HEK293 (cell line): ENCODE measurements around the gene CABLES2.

Experiments used
- CTCF ChIA-PET: fragments of 350-600 bp; formaldehyde crosslinking; extraction: SDS; loops from one replicate; lab custom pipeline; 2021; ENCODE audit warnings: antibody characterized with exemption; lab: Yijun Ruan, JAX
- POLR2A ChIA-PET: fragments of 300-600 bp; formaldehyde crosslinking; extraction: SDS; loops from one replicate; lab custom pipeline; 2020; ENCODE audit warnings: antibody characterized with exemption, inconsistent platforms; lab: Yijun Ruan, JAX
- H3K27ac ChIP-seq: fragments of 200-500 bp; sonication (Bioruptor generic); 2 replicates; pipeline ENCODE4 v1.5.1; 2014; ENCODE audit warnings: low read depth, low read length, control low read depth, inconsistent platforms; ENCODE audit errors: extremely low read depth
- H3K36me3 ChIP-seq, 2 experiments: fragments of 200-500 bp in 1 of 2; sonication (Bioruptor generic) in 1 of 2; 1 replicate in 1 of 2; 2 replicates in 1 of 2; pipeline ENCODE4 v1.5.1; 2014 to 2017; ENCODE audit warnings: inconsistent platforms in 2 of 2, low read length in 2 of 2; ENCODE audit not compliant: control insufficient read depth in 2 of 2, insufficient read depth in 1 of 2
- H3K4me1 ChIP-seq: fragments of 200-500 bp; sonication (Bioruptor generic); 2 replicates; pipeline ENCODE4 v1.5.1; 2014; ENCODE audit warnings: mild to moderate bottlenecking, low read length, inconsistent platforms; ENCODE audit not compliant: control insufficient read depth, insufficient read depth
- H3K4me3 ChIP-seq: 2 replicates; pipeline ENCODE4 v1.5.1; 2011; ENCODE audit warnings: low read depth, mild to moderate bottlenecking, control low read depth, low read length, moderate library complexity
- H3K9me3 ChIP-seq: fragments of 200-500 bp; sonication (Bioruptor generic); 2 replicates; pipeline ENCODE4 v1.5.1; 2014; ENCODE audit warnings: low read depth, low read length, inconsistent platforms; ENCODE audit not compliant: control insufficient read depth, insufficient read depth
- BCL11A ChIP-seq: fragments of 450-650 bp; formaldehyde crosslinking; IDR thresholded peaks from 2 replicates; pipeline ENCODE4 v1.5.1; 2016; ENCODE audit warnings: low read depth, missing biosample characterization, missing genetic modification characterization
- GLI2 ChIP-seq: fragments of 450-650 bp; formaldehyde crosslinking; IDR thresholded peaks from 2 replicates; pipeline ENCODE4; 2017; ENCODE audit warnings: missing biosample characterization, missing genetic modification characterization, low read depth, borderline replicate concordance
- KLF10 ChIP-seq: fragments of 450-650 bp; IDR thresholded peaks from 2 replicates; pipeline ENCODE4 v1.5.1; 2018; ENCODE audit warnings: missing biosample characterization, mild to moderate bottlenecking, missing genetic modification characterization
- SETDB1 ChIP-seq: IDR thresholded peaks from one replicate; pipeline ENCODE4 v1.6.1; 2017; ENCODE audit warnings: mild to moderate bottlenecking, low read length, moderate library complexity, mixed read lengths; ENCODE audit not compliant: insufficient read length
- ZBTB21 ChIP-seq: fragments of 450-650 bp; formaldehyde crosslinking; IDR thresholded peaks from 2 replicates; pipeline ENCODE4 v1.5.1; 2017; ENCODE audit warnings: missing biosample characterization, missing genetic modification characterization
- ZFHX2 ChIP-seq: fragments of 450-650 bp; formaldehyde crosslinking; conservative IDR thresholded peaks from 2 replicates; pipeline ENCODE4 v1.5.1; 2016; ENCODE audit warnings: missing biosample characterization, missing genetic modification characterization
- ZNF10 ChIP-seq: fragments of 450-650 bp; formaldehyde crosslinking; IDR thresholded peaks from 2 replicates; pipeline ENCODE4 v1.5.1; 2017; ENCODE audit warnings: missing biosample characterization, missing genetic modification characterization
- ZNF138 ChIP-seq: fragments of 450-650 bp; formaldehyde crosslinking; IDR thresholded peaks from 2 replicates; pipeline ENCODE4 v1.5.1; 2016; ENCODE audit warnings: missing biosample characterization, missing genetic modification characterization, borderline replicate concordance
- ZNF335 ChIP-seq: fragments of 450-650 bp; formaldehyde crosslinking; conservative IDR thresholded peaks from 2 replicates; pipeline ENCODE4 v1.5.1; 2016; ENCODE audit warnings: missing biosample characterization, missing genetic modification characterization
- ZNF394 ChIP-seq: fragments of 450-650 bp; formaldehyde crosslinking; IDR thresholded peaks from 2 replicates; pipeline ENCODE4 v1.5.1; 2016; ENCODE audit warnings: missing biosample characterization, missing genetic modification characterization, mild to moderate bottlenecking, moderate library complexity, borderline replicate concordance
- ZNF48 ChIP-seq: fragments of 450-650 bp; formaldehyde crosslinking; IDR thresholded peaks from 2 replicates; pipeline ENCODE4 v1.5.1; 2016; ENCODE audit warnings: missing biosample characterization, missing genetic modification characterization
- ZNF544 ChIP-seq: fragments of 450-650 bp; formaldehyde crosslinking; IDR thresholded peaks from 2 replicates; pipeline ENCODE4 v1.5.0; 2017; ENCODE audit warnings: missing biosample characterization, missing genetic modification characterization
- ZNF555 ChIP-seq: fragments of 450-650 bp; formaldehyde crosslinking; conservative IDR thresholded peaks from 2 replicates; pipeline ENCODE4 v1.5.1; 2017; ENCODE audit warnings: missing biosample characterization, mild to moderate bottlenecking, missing genetic modification characterization, inconsistent platforms
- ZNF580 ChIP-seq: fragments of 450-650 bp; formaldehyde crosslinking; IDR thresholded peaks from 2 replicates; pipeline ENCODE4 v1.5.1; 2016; ENCODE audit warnings: missing biosample characterization, missing genetic modification characterization
- ZNF626 ChIP-seq: fragments of 450-650 bp; sonication (Bioruptor Pico); formaldehyde crosslinking; IDR thresholded peaks from 2 replicates; pipeline ENCODE4 v1.5.1; 2018; ENCODE audit warnings: missing biosample characterization, missing genetic modification characterization, inconsistent platforms
- ZNF792 ChIP-seq: fragments of 450-650 bp; formaldehyde crosslinking; IDR thresholded peaks from 2 replicates; pipeline ENCODE4 v1.5.1; 2016; ENCODE audit warnings: missing biosample characterization, missing genetic modification characterization
- ZSCAN30 ChIP-seq: fragments of 450-650 bp; IDR thresholded peaks from 2 replicates; pipeline ENCODE4 v1.5.1; 2018; ENCODE audit warnings: missing biosample characterization, mild to moderate bottlenecking, missing genetic modification characterization, moderate library complexity
- TF ChIP-seq, protein P1 (sequence below): fragments of 450-650 bp; formaldehyde crosslinking; IDR thresholded peaks from 2 replicates; pipeline ENCODE4 v1.5.1; 2016; ENCODE audit warnings: missing biosample characterization, missing genetic modification characterization, low read depth
- TF ChIP-seq, protein P2 (sequence below): fragments of 450-650 bp; formaldehyde crosslinking; IDR thresholded peaks from 2 replicates; pipeline ENCODE4 v1.5.1; 2016; ENCODE audit warnings: missing biosample characterization, missing genetic modification characterization
- TF ChIP-seq, protein P3 (sequence below): fragments of 450-650 bp; formaldehyde crosslinking; IDR thresholded peaks from 2 replicates; pipeline ENCODE4 v1.5.1; 2016; ENCODE audit warnings: missing biosample characterization, missing genetic modification characterization
- TF ChIP-seq, protein P4 (sequence below): fragments of 450-650 bp; formaldehyde crosslinking; IDR thresholded peaks from 2 replicates; pipeline ENCODE4 v1.5.1; 2016; ENCODE audit warnings: missing biosample characterization, missing genetic modification characterization
- TF ChIP-seq, protein P5 (sequence below): fragments of 450-650 bp; IDR thresholded peaks from 2 replicates; pipeline ENCODE4 v1.5.1; 2018; ENCODE audit warnings: missing biosample characterization, missing genetic modification characterization

Gene CABLES2

GRCh38 chr20:62350098-62350628 lies 56.9 kb downstream of the CABLES2 start (continued):
- TF ChIP-seq, protein P1, sequence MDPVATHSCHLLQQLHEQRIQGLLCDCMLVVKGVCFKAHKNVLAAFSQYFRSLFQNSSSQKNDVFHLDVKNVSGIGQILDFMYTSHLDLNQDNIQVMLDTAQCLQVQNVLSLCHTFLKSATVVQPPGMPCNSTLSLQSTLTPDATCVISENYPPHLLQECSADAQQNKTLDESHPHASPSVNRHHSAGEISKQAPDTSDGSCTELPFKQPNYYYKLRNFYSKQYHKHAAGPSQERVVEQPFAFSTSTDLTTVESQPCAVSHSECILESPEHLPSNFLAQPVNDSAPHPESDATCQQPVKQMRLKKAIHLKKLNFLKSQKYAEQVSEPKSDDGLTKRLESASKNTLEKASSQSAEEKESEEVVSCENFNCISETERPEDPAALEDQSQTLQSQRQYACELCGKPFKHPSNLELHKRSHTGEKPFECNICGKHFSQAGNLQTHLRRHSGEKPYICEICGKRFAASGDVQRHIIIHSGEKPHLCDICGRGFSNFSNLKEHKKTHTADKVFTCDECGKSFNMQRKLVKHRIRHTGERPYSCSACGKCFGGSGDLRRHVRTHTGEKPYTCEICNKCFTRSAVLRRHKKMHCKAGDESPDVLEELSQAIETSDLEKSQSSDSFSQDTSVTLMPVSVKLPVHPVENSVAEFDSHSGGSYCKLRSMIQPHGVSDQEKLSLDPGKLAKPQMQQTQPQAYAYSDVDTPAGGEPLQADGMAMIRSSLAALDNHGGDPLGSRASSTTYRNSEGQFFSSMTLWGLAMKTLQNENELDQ: no peak
- TF ChIP-seq GLI2 (tag by site-specific recombination): no peak
- TF ChIP-seq ZNF10 (tag by site-specific recombination): 0 out of 2 replicates have a peak, but pooled peaks have one; percentile 23
- no peak for TF ChIP-seq ZNF48 (tag by site-specific recombination)
- no peak for TF ChIP-seq ZNF544 (tag by site-specific recombination)
- no peak for TF ChIP-seq SETDB1
- no peak for TF ChIP-seq BCL11A (tag by site-specific recombination)
- TF ChIP-seq ZNF626 (tag by site-specific recombination): no peak
- TF ChIP-seq, protein P2, sequence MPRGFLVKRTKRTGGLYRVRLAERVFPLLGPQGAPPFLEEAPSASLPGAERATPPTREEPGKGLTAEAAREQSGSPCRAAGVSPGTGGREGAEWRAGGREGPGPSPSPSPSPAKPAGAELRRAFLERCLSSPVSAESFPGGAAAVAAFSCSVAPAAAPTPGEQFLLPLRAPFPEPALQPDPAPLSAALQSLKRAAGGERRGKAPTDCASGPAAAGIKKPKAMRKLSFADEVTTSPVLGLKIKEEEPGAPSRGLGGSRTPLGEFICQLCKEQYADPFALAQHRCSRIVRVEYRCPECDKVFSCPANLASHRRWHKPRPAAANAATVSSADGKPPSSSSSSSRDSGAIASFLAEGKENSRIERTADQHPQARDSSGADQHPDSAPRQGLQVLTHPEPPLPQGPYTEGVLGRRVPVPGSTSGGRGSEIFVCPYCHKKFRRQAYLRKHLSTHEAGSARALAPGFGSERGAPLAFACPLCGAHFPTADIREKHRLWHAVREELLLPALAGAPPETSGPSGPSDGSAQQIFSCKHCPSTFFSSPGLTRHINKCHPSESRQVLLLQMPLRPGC: no peak
- no peak for TF ChIP-seq ZNF138 (tag by site-specific recombination)
- no peak for TF ChIP-seq KLF10 (tag by site-specific recombination)
- TF ChIP-seq ZBTB21 (tag by site-specific recombination): no peak
- TF ChIP-seq ZNF555: no peak
- no peak for TF ChIP-seq ZNF335 (tag by site-specific recombination)
- no peak for TF ChIP-seq ZSCAN30 (tag by site-specific recombination)
- TF ChIP-seq ZFHX2 (tag by site-specific recombination): peak; percentile 47
- TF ChIP-seq ZNF580 (tag by site-specific recombination): no peak
- no peak for TF ChIP-seq ZNF792 (tag by site-specific recombination)

DNA sequence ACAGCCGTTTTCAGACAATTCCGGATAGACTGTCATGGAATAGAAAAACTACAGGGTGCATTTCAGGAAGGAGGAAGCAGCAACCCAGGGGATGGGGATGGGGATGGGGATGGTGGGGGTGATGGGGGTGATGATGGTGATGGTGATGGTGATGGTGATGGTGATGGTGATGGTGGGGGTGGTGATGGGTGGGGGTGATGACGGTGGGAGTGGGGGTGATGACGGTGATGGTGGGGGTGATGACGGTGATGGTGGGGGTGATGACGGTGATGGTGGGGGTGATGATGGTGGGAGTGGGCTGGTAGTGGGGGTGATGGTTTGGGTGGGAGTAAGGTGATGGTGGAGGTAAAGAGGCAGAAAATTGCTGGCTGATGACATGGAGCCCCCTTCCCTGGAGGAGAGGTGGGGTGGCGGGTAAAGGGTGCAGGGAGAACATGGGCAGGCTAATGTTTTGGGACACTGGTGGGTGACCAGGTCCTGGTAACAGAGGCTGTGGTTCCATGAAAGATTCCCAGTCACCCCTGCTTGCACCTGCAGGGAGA lies 57.5 kb downstream of the CABLES2 start:
- Histone ChIP-seq H3K36me3 (peaks cover 0 to 67% of the 10 kb centered on the region in 2 experiments; a peak in 2 of 3 replicates), H3K4me1 (peaks cover 5% of the 10 kb centered on the region; the same call in 1 of the 2 replicates)
- POLR2A ChIA-PET: interaction anchor here (0.7 to 2.2 kb wide), 7 partner anchors 11 to 47 kb away, joined by 3 to 17 read pairs (median 7); partner anchors contain the start of genes LAMA5 and RPS21
- TF ChIP-seq, protein P3, sequence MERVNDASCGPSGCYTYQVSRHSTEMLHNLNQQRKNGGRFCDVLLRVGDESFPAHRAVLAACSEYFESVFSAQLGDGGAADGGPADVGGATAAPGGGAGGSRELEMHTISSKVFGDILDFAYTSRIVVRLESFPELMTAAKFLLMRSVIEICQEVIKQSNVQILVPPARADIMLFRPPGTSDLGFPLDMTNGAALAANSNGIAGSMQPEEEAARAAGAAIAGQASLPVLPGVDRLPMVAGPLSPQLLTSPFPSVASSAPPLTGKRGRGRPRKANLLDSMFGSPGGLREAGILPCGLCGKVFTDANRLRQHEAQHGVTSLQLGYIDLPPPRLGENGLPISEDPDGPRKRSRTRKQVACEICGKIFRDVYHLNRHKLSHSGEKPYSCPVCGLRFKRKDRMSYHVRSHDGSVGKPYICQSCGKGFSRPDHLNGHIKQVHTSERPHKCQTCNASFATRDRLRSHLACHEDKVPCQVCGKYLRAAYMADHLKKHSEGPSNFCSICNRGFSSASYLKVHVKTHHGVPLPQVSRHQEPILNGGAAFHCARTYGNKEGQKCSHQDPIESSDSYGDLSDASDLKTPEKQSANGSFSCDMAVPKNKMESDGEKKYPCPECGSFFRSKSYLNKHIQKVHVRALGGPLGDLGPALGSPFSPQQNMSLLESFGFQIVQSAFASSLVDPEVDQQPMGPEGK (tag by site-specific recombination): peak; percentile 62
- no peak for TF ChIP-seq ZNF394 (tag by site-specific recombination)
- TF ChIP-seq, protein P4, sequence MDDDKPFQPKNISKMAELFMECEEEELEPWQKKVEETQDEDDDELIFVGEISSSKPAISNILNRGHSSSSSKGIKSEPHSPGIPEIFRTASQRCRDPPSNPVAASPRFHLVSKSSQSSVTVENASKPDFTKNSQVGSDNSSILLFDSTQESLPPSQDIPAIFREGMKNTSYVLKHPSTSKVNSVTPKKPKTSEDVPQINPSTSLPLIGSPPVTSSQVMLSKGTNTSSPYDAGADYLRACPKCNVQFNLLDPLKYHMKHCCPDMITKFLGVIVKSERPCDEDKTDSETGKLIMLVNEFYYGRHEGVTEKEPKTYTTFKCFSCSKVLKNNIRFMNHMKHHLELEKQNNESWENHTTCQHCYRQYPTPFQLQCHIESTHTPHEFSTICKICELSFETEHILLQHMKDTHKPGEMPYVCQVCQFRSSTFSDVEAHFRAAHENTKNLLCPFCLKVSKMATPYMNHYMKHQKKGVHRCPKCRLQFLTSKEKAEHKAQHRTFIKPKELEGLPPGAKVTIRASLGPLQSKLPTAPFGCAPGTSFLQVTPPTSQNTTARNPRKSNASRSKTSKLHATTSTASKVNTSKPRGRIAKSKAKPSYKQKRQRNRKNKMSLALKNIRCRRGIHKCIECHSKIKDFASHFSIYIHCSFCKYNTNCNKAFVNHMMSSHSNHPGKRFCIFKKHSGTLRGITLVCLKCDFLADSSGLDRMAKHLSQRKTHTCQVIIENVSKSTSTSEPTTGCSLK (tag by site-specific recombination): no peak
- TF ChIP-seq, protein P5, sequence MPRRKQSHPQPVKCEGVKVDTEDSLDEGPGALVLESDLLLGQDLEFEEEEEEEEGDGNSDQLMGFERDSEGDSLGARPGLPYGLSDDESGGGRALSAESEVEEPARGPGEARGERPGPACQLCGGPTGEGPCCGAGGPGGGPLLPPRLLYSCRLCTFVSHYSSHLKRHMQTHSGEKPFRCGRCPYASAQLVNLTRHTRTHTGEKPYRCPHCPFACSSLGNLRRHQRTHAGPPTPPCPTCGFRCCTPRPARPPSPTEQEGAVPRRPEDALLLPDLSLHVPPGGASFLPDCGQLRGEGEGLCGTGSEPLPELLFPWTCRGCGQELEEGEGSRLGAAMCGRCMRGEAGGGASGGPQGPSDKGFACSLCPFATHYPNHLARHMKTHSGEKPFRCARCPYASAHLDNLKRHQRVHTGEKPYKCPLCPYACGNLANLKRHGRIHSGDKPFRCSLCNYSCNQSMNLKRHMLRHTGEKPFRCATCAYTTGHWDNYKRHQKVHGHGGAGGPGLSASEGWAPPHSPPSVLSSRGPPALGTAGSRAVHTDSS (tag by site-specific recombination): peak; percentile 20; the same call in 1 of the 2 replicates
- TF ChIP-seq, all 188 proteins: peak for 2
- CTCF ChIA-PET: interaction anchor here (0.7 to 1.4 kb wide), 4 partner anchors 16 to 33 kb away, joined by 3 to 7 read pairs (median 6); no protein-coding TSS in a partner anchor
- Histone ChIP-seq H3K4me3 (no peak overlapping the region), H3K9me3 (no peaks in the 10 kb centered on the region), H3K27ac (no peak overlapping the region)
